Measurements from ENCODE around the gene CCL16.
"Not testable (repeated sequence)": the region's sequence is repeated elsewhere in the genome, so short reads cannot be mapped to it uniquely, and the experiment has no call there.

Gene CCL16

DNA sequence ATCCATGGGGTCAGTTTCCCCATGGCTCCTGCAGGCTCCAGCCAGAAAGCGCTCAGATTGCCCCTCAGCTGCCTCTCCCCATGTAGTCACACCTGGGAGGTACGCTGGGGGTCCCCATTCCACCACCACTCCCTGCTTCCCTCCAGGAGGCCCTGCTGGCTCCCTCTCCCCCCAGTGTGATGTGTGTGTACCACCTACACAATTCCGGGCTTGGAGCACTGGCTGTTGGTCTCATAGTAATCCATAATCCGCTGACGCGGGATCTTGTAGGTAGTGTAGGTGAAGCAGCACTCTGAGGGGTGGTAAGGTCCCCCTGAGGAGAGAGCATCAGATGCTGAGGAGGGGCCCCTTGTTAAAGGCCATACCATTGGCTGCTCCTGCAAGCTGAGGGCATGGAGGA, 2.8 kb upstream of the CCL16 start:
- DNase-seq, result no peak

DNA sequence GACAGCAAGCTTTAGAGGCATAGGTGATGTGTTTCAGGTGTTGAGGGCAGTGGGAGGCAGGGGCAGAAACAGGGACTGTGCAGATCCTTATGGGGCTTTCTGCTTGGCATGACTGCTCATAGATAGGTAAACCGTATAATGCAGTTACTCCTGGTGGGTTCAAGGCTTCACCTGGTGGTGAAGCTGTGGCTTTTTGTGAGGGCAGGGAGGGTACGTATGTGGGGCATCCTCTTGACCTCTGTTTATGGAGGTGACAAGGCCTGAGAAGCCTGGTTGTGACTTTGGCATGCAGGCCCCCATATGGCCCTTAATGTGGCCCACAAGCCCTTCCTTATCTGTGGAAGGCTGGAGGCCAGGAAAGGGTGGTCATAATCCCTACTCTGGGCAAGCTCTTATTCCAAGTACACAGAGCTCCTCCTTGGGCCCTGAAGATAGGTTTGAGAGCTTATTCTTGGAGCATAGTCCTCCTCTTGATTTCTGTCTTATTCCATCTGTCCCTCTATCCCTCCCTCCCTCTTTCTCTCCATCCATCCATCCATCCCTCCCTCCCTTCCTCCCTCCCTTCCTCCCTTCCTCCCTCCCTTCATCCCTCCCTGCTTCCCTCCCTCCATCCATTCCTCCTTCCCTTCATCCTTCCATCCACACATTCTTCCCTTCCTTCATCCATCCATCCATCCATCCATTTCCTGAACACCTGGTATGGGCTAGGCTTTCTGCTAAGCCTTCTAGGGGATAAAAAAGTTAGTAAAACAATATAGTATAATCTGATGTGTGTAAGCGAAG, 1.3 kb upstream of the CCL16 start:
- no peak for DNase-seq

DNA sequence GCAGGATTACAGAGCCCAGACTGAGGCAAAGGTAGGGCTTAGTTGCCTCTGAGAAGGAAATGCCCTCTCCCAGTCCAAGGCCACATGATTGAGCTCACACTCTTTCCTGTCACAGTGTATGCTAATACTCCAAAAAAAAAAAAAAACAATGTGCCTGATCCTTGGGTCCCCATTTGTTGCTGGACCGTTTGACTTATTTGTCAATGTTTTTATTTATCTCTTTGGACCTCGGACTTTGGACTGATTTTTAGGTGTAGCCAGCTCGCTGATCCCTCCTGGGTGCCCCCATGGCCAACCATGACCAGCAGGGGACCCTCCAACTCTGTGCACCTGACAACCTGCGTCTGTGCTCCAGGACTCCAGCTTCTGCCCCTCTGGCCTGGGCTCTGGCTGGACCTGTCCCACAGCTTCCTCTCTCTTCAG, 622 bp upstream of the CCL16 start:
- no peak for DNase-seq

- no peak for DNase-seq
These were observed 3.0 kb downstream of the CCL16 start for GRCh38 chr17:35978346-35978745.

- no peak for DNase-seq
These were observed 3.8 kb downstream of the CCL16 start for GRCh38 chr17:35977509-35977908.

GRCh38 chr17:35973333-35974260, 7.7 kb downstream of the CCL16 start:
- no peak for DNase-seq

DNA sequence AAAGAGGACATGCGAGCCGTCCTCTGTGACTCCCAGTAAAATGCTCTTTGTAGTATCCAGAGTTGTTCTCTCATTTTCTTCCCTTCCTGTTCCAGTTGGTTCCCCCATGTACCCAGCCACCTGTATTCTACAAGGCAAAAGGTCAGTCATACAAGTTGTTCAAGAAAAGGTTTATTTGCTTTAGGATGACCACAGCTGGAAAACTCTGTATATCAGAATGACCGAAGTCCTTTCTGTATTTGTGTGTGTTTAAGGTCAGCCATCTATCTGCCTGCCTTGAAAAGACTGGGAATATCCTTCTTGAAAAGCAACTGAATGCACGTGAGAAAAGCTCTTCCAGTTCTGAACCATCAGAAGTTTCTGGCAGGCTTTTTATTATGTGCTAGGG, 8.4 kb downstream of the CCL16 start:
- DNase-seq, result no peak

GRCh38 chr17:35972535-35972934, 8.8 kb downstream of the CCL16 start:
- no peak for DNase-seq

- DNase-seq, result no peak
These were observed 9.2 kb downstream of the CCL16 start for GRCh38 chr17:35972066-35972465.

- DNase-seq, result peak; percentile 24 to 55 (median 33)
These were observed 11.5 kb downstream of the CCL16 start for GRCh38 chr17:35969558-35970380.

- no peak for DNase-seq
These were observed 12.7 kb downstream of the CCL16 start for GRCh38 chr17:35968520-35969054.

DNA sequence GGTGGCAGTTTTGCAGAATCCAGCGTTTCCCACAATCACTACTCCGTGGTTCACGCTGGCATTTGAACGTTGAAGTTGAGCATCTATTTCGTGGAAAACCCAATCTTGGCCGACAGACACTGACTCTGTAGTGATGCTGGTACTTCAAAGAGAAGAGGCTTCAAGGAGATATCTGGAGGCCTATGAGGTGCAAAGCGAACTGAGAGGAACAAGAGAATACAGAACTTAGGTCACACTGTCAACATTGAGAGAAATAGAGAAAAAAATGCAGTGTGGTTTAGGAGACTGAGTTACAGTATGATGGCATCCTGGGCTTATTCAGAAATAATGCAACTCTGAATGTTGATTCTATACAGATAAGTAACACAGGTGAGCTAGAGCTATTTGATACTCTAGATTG, 16.0 kb downstream of the CCL16 start:
- DNase-seq, result no peak

DNA sequence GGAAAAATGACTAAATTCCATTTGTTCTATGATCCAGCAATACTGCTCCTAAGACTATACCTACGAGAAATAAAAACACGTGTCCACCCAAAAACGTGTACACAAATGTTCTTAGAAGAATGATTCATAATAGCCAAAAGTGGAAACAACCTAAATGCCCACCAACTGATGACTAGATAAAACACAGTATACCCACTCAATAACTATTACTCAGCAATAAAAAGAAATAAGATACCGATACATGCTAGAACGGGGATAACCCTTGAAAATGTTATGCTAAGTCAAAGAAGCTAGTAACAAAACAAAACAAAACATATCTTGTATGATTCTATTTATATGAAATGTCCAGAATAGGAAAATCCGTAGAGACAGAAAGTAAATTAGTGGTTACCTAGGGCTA, 17.6 kb downstream of the CCL16 start:
- no peak for DNase-seq

GRCh38 chr17:35953720-35954119, 27.6 kb downstream of the CCL16 start:
- DNase-seq, result no peak

DNA sequence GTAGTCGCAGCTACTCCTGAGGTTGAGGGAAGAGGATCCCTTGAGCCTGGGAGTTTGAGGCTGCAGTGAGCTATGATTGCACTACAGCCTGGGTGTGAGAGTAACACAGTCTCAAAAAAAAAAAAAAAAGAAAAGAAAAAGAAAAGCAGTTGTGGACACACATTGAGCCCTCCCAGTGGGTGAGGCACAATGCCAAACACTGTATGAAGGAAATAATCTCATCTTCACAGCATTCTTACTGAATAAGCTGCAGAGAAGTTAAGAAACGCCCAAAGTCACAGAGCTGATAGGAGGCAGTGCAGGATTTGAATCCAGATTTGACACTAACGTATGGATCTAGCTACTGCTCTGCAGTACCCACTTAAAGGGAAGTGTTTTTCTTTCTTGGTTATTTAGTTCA, 31.9 kb downstream of the CCL16 start:
- DNase-seq, result no peak

DNA sequence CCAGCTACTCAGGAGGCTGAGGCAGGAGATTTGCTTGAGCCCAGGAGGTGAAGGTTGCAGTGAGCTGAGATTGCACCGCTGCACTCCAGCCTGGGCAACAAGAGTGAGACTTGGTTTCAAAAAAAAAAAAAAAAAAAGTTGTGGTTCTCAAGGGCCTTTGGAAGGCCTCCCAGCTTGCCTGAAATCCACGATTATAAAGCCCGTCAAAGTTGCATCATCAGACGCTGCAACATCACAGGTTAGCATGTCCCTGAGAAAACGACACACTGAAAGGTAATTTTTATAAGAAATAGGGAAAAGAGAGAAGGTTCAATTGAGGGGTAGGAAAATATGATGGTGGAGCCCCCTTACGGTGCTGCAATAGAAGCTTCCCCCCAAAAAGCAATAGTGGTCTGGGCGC, 33.2 kb downstream of the CCL16 start:
- no peak for DNase-seq

DNA sequence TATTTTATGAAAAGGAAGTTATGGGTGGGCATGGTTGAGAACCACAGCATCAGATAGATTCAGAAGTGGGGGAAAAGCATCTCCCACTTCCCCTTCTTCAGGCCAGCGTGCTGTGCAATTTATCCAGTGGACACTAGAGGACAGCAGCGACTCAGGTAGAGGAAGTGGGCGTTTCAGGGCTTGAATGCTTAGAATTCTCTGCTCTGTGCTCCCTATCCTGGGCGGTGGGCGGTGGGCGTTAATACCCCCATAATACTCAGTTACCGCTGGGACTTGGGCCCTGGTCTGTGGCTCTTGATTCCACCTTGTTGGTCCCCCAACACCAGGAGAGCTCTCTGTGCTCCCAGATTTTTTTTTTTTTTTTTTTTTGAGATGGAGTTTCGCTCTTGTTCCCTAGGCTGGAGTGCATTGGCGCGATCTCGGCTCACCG, 34.1 kb downstream of the CCL16 start:
- peak in 3 of 4 experiments; percentile 3 to 11 (median 7) for DNase-seq

GRCh38 chr17:35944151-35944550, 37.1 kb downstream of the CCL16 start:
- no peak for DNase-seq

DNA sequence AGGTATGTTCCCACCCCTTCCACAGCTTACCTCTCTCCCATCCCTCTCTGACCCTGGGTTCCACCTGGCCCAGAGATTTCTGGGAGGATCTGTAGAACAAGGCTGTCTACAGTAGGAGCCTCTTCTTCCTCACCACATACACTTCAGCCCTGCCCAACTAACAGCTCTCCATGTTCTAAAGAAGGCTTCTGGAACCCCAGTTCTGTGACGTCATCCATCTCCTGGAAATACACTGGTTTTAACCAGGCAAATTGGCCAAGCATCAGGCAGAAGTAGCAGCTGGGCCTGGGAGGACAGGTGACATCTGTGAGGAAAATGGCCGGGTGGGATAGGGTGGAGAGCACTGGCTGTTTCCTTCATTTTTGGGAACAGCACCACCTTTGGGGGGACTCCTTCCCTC, 37.8 kb downstream of the CCL16 start, which contains the start of gene LYZL6:
Gene LYZL6 (minus strand): TSS at position 177 of the 400 bp plus-strand sequence. CDS start 4,357 bp downstream, outside the sequence.
- no peak for DNase-seq

GRCh38 chr17:35942588-35943186, 38.6 kb downstream of the CCL16 start:
- no peak for DNase-seq

DNA sequence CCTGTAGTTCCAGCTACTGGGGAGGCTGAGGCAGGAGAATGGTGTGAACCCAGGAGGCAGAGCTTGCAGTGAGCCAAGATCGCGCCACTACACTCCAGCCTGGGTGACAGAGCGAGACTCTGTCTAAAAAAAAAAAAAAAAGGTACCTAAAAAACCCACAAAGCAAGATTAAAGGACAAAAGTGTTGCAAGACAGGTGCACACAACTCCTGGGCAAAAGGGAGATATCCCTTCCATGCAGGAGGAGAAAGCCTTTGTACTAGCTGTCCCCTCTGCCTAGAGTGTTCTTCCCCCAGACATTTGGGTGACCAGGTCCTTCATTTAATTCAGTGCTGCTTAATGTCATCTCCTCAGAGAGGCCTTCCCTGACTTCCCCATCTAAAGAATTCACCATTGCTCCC, 42.8 kb downstream of the CCL16 start:
- not testable (repeated sequence) for DNase-seq

DNA sequence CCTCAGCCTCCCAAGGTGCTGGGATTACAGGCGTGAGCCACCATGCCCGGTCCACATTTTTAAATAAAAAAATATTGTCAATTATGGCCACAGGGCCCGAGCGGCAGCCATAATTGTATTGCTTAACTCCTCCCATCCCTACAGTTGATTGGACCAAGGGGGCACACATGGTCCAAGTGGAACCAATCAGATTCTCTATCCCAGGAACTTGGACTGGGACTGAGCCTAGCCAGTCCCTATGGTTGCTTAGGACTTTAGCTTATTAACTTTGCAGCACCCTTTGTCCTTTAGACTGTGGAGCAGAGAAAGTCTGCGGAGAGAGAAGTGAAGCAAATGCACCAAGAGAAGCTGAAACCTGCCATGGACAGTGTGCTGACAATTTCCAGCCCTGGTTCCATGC, 45.2 kb downstream of the CCL16 start:
- no peak for DNase-seq
